ENCODE results near the gene LAMB1. TPM values are rescaled to one million over a fixed set of nuclear protein-coding genes. Genes with fewer than 3 reads are reported as not detected.

Gene LAMB1
- total RNA-seq, 1 experiment from 2014 or later = 101 TPM

DNA sequence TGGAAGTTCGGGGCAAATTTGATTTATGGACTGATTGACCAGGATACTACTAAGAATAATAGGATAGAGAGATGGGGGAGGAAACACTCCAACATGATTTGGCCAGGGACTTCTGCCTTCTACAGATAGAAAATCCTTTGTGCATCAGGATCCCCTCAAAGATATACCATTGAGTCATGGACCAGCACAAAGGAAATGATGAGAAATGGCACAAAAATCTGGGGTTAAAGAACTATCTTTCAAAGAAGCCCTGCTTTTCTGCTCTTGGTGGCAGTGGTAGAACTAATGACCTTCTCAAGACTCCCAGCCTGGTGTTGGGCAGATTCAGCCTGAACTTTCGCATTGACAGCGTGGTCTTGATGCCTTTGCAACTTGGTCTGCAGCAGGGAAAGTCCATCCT lies 27.6 kb upstream of the LAMB1 start:
- H3K4me3 ChIP-seq (ENCODE audit: low read length) = no peak overlapping the region
- TF ChIP-seq EZH2 (IDR thresholded peaks at IDR 0.05; ENCODE audit: low read length, unreplicated experiment) = no peak
- TF ChIP-seq, protein P1, sequence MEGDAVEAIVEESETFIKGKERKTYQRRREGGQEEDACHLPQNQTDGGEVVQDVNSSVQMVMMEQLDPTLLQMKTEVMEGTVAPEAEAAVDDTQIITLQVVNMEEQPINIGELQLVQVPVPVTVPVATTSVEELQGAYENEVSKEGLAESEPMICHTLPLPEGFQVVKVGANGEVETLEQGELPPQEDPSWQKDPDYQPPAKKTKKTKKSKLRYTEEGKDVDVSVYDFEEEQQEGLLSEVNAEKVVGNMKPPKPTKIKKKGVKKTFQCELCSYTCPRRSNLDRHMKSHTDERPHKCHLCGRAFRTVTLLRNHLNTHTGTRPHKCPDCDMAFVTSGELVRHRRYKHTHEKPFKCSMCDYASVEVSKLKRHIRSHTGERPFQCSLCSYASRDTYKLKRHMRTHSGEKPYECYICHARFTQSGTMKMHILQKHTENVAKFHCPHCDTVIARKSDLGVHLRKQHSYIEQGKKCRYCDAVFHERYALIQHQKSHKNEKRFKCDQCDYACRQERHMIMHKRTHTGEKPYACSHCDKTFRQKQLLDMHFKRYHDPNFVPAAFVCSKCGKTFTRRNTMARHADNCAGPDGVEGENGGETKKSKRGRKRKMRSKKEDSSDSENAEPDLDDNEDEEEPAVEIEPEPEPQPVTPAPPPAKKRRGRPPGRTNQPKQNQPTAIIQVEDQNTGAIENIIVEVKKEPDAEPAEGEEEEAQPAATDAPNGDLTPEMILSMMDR (conservative IDR thresholded peaks at IDR 0.05; ENCODE audit: low read depth, low read length) = no peak
- TF ChIP-seq EZH2phosphoT487 (IDR thresholded peaks at IDR 0.05; ENCODE audit: borderline replicate concordance, low read length) = no peak
- ATAC-seq (no peak), DNase-seq (no peak)
- H3K27ac ChIP-seq (ENCODE audit: low read length) = no peak overlapping the region
- H3K9me3 ChIP-seq (ENCODE audit: low read length) = no peaks in the 10 kb centered on the region
- ChIA-PET POLR2A (ENCODE audit: unreplicated experiment) (interaction anchor here (0.6 kb wide), 1 partner anchor 85 kb away, joined by 4 read pairs; no protein-coding TSS in a partner anchor), CTCF (no interaction called here)
- BruUV-seq (replicated peaks) = no TSS peak
- H4K20me1 ChIP-seq (ENCODE audit: low read length) = no peaks in the 10 kb centered on the region
- peaks cover 15% of the 10 kb centered on the region for H3K4me1 ChIP-seq (ENCODE audit: insufficient read depth, low read length)
- intact Hi-C loops (cut with micrococcal nuclease) = no loop called here
- no peak overlapping the region for H3K9ac ChIP-seq (ENCODE audit: low read length)
- no peaks in the 10 kb centered on the region for H3K79me2 ChIP-seq (ENCODE audit: low read length)
- H2AFZ ChIP-seq (ENCODE audit: low read length) = 0 out of 2 replicates have a peak overlapping the region, but pooled peaks have one; percentile 26
- H3K4me2 ChIP-seq (ENCODE audit: low read length) = no peak overlapping the region
- no peaks in the 10 kb centered on the region for H3F3A ChIP-seq (ENCODE audit: low read length, unreplicated experiment)
- no peaks in the 10 kb centered on the region for H3K9me2 ChIP-seq (replicated peaks; ENCODE audit: low read length)
- no peaks in the 10 kb centered on the region for H3K36me3 ChIP-seq (ENCODE audit: low read depth, low read length)
- no peaks in the 10 kb centered on the region for H3K27me3 ChIP-seq (ENCODE audit: low read length)

DNA sequence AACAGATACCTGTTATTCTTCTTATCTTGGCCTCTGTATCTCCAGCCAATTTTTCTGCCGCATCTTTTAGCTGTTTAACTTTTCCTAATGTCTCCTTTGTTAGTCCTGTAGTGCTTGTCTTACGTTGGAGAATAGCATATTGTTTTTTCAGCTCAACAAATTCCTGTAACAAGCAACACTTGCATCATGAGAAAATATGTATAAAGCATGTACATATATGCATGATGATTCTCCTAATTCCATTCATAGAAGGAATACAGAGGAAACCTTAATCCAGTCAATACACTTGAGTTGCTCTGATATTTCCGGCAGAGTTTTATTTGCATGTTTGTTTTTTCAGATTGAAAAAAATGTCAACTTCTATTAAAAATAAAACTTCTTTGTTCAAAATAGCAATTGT lies 26.1 kb upstream of the LAMB1 start:
- Histone ChIP-seq H3K9me3 (ENCODE audit: low read length) (no peaks in the 10 kb centered on the region), H3K4me2 (ENCODE audit: low read length) (no peak overlapping the region), H3K79me2 (ENCODE audit: low read length) (no peaks in the 10 kb centered on the region), H3K9ac (ENCODE audit: low read length) (no peak overlapping the region), H2AFZ (ENCODE audit: low read length) (no peak overlapping the region), H3F3A (ENCODE audit: low read length, unreplicated experiment) (no peaks in the 10 kb centered on the region), H3K27ac (ENCODE audit: low read length) (no peak overlapping the region), H3K4me3 (ENCODE audit: low read length) (no peak overlapping the region), H3K27me3 (ENCODE audit: low read length) (no peaks in the 10 kb centered on the region), H3K4me1 (ENCODE audit: insufficient read depth, low read length) (peaks cover 15% of the 10 kb centered on the region), H3K36me3 (ENCODE audit: low read depth, low read length) (no peaks in the 10 kb centered on the region), H4K20me1 (ENCODE audit: low read length) (no peaks in the 10 kb centered on the region), H3K9me2 (replicated peaks; ENCODE audit: low read length) (no peaks in the 10 kb centered on the region)
- POLR2A ChIA-PET (ENCODE audit: unreplicated experiment) = no interaction called here
- DNase-seq (no peak), ATAC-seq (no peak)
- CTCF ChIA-PET = no interaction called here
- TF ChIP-seq, protein P1 (conservative IDR thresholded peaks at IDR 0.05; ENCODE audit: low read depth, low read length) = no peak
- TF ChIP-seq EZH2 (IDR thresholded peaks at IDR 0.05; ENCODE audit: low read length, unreplicated experiment) = no peak
- no peak for TF ChIP-seq EZH2phosphoT487 (IDR thresholded peaks at IDR 0.05; ENCODE audit: borderline replicate concordance, low read length)
- intact Hi-C loops (cut with micrococcal nuclease) = loop anchor here (2.0 kb wide), 1 partner anchor 68 kb away; no protein-coding TSS in a partner anchor
- BruUV-seq (replicated peaks) = no TSS peak

DNA sequence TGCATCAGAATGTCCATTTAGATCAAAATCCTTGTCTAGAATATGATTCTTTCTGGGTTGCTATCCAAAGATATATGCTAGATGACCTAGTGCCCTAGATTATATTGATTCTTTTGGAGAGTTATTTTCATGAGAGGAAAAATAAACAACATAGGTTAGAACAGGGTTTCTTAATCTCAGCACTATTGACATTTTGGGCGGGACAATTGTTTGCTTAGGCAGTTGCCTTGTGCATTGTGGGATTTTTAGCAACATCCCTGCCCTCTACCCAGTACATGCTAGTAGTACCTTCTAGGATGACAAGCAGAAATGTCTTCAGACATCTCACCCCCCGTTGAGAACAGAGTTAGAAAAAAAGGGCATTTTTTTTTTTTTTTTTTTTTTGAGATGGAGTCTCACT lies 25.1 kb upstream of the LAMB1 start:
- ChIA-PET POLR2A (ENCODE audit: unreplicated experiment) (no interaction called here), CTCF (no interaction called here)
- Histone ChIP-seq H3K9me3 (ENCODE audit: low read length) (no peaks in the 10 kb centered on the region), H3K79me2 (ENCODE audit: low read length) (no peaks in the 10 kb centered on the region), H3K4me3 (ENCODE audit: low read length) (no peak overlapping the region), H3K36me3 (ENCODE audit: low read depth, low read length) (no peaks in the 10 kb centered on the region), H3K4me2 (ENCODE audit: low read length) (no peak overlapping the region), H4K20me1 (ENCODE audit: low read length) (no peaks in the 10 kb centered on the region), H3K4me1 (ENCODE audit: insufficient read depth, low read length) (peaks cover 15% of the 10 kb centered on the region), H2AFZ (ENCODE audit: low read length) (no peak overlapping the region), H3K9ac (ENCODE audit: low read length) (no peak overlapping the region), H3K27me3 (ENCODE audit: low read length) (no peaks in the 10 kb centered on the region), H3K27ac (ENCODE audit: low read length) (no peak overlapping the region), H3K9me2 (replicated peaks; ENCODE audit: low read length) (no peaks in the 10 kb centered on the region), H3F3A (ENCODE audit: low read length, unreplicated experiment) (no peaks in the 10 kb centered on the region)
- peak; percentile 96 for ATAC-seq
- no peak for TF ChIP-seq EZH2phosphoT487 (IDR thresholded peaks at IDR 0.05; ENCODE audit: borderline replicate concordance, low read length)
- no peak for TF ChIP-seq EZH2 (IDR thresholded peaks at IDR 0.05; ENCODE audit: low read length, unreplicated experiment)
- TF ChIP-seq, protein P1 (conservative IDR thresholded peaks at IDR 0.05; ENCODE audit: low read depth, low read length) = no peak
- intact Hi-C loops (cut with micrococcal nuclease) = loop anchor here (2.0 kb wide), 1 partner anchor 69 kb away; no protein-coding TSS in a partner anchor
- BruUV-seq (replicated peaks) = no TSS peak
- DNase-seq = peak; percentile 68
